Right ventricle myocardium superior (tissue), 1 donor: ENCODE results near the gene PCDHB16. TPM values are rescaled to one million over a fixed set of nuclear protein-coding genes. Genes with fewer than 3 reads are reported as not detected.
"Not testable (repeated sequence)": the region's sequence is repeated elsewhere in the genome, so short reads cannot be mapped to it uniquely, and the experiment has no call there.

Source experiments
- ATAC-seq: fragments of 200-7000 bp; cut with Tn5 transposase; one replicate; pipeline ENCODE4 v1.9.1; 2020; ENCODE audit warnings: mild to moderate bottlenecking; ENCODE audit not compliant: poor library complexity
- DNase-seq: peaks from one replicate; pipeline ENCODE4 v3.0.0-alpha.2; 2020
- intact Hi-C: fragments of 100-400 bp; cut with DNase I; formaldehyde crosslinking; loops from one replicate; pipeline ENCODE4 v1.11.2; 2022
- long read RNA-seq: library from polyadenylated mRNA; unstranded; transcript quantifications from one replicate; pipeline ENCODE4 v2.0.0, GENCODE V29; 2021
- total RNA-seq: library from RNA; stranded (reverse); fragmentation: NEBNext Ultra II Directional; extraction: Animal tissue kit (Norgen Biotek cat#: 25700); gene quantifications from one replicate; pipeline ENCODE4 v1.2.1, GENCODE V29; 2021
- donor health status: DM: no; HTN: yes; CAD: no; lungs with severe emphysema.

Gene PCDHB16
- total RNA-seq = 2.2 TPM
- long read RNA-seq, full-length matches to known transcripts = 2 of 2 reads
- long read RNA-seq, partial matches to known transcripts = 0 of 2 reads
- long read RNA-seq, other reads (novel, unspliced or antisense) = 0 of 2 reads

- intact Hi-C loops = no loop called here
- ATAC-seq (peak; percentile 63), DNase-seq (no peak)
Observed at GRCh38 chr5:141182248-141182647, at the start of gene PCDHB16. PCDHB16 (plus strand) TSS chr5:141182387; CDS start chr5:141182560, 173 bp downstream.

DNA sequence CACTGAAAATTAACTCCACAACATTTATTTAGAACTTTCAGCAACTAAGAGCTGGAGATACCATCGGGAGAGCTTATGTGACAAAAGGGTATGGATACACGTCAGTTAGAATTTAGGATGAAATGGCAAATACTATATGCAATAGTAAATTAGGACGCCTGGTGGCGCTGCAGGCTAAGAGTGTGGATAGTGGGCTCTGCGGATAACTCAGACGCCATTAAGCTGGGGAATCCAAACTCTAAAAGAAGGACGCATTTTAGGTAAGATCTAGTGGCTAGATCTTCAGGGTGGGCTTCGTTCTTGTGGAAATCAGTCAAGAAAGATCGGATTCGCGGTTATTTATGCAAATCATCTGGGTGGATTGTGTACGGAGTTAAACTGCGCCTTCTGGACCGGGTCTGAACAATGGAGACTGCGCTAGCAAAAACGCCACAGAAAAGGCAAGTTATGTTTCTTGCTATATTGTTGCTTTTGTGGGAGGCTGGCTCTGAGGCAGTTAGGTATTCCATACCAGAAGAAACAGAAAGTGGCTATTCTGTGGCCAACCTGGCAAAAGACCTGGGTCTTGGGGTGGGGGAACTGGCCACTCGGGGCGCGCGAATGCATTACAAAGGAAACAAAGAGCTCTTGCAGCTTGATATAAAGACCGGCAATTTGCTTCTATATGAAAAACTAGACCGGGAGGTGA, 47.0 kb upstream of the PCDHB16 start, which contains the start of gene PCDHB5:
TSS of gene PCDHB5 (plus strand) at position 177 of the 688 bp plus-strand sequence. CDS start at position 406, 229 bp downstream.
- DNase-seq (no peak), ATAC-seq (no peak)
- intact Hi-C loops = no loop called here

DNA sequence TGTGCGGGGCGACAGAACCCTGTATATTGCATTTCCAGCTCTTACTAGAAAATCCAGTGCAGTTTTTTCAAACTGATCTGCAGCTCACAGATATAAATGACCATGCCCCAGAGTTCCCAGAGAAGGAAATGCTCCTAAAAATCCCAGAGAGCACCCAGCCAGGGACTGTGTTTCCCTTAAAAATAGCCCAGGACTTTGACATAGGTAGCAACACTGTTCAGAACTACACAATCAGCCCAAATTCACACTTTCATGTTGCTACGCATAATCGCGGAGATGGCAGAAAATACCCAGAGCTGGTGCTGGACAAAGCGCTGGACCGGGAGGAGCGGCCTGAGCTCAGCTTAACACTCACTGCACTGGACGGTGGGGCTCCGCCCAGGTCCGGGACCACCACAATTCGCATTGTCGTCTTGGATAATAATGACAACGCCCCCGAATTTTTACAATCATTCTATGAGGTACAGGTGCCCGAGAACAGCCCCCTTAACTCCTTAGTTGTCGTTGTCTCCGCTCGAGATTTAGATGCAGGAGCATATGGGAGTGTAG, 46.4 kb upstream of the PCDHB16 start:
- intact Hi-C loops = no loop called here
- no peak for ATAC-seq
- no peak for DNase-seq

DNA sequence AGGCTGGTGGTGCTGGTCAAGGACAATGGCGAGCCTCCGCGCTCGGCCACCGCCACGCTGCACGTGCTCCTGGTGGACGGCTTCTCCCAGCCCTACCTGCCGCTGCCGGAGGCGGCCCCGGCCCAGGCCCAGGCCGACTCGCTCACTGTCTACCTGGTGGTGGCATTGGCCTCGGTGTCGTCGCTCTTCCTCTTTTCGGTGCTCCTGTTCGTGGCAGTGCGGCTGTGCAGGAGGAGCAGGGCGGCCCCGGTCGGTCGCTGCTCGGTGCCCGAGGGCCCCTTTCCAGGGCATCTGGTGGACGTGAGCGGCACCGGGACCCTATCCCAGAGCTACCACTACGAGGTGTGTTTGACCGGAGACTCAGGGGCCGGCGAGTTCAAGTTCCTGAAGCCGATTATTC, 44.8 kb upstream of the PCDHB16 start:
- ATAC-seq, DNase-seq, intact Hi-C loops: not testable (repeated sequence)

DNA sequence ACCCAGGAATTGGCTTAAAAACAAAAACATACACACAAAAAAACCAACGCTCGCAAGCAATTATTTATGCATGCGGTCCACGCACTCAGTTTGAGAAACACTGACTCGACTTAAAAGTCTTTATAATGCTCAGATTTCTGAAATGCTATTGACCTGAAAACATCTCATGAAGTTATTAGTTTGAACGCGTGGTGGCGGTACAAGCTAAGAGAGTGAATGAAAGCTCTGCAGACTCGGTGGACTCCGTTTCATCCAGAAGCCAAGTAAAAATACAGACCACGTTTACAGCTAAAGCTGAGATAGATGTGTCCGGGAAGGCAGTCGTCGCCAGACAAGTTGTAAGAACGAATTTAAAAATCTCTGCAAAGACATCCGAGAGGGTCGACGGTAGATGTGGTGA, 32.4 kb upstream of the PCDHB16 start, which contains the start of gene PCDHB6:
TSS of gene PCDHB6 (plus strand) at position 246 of the 400 bp plus-strand sequence. CDS start 201 bp downstream, outside the sequence.
- intact Hi-C loops = no loop called here
- ATAC-seq = no peak
- DNase-seq = no peak

DNA sequence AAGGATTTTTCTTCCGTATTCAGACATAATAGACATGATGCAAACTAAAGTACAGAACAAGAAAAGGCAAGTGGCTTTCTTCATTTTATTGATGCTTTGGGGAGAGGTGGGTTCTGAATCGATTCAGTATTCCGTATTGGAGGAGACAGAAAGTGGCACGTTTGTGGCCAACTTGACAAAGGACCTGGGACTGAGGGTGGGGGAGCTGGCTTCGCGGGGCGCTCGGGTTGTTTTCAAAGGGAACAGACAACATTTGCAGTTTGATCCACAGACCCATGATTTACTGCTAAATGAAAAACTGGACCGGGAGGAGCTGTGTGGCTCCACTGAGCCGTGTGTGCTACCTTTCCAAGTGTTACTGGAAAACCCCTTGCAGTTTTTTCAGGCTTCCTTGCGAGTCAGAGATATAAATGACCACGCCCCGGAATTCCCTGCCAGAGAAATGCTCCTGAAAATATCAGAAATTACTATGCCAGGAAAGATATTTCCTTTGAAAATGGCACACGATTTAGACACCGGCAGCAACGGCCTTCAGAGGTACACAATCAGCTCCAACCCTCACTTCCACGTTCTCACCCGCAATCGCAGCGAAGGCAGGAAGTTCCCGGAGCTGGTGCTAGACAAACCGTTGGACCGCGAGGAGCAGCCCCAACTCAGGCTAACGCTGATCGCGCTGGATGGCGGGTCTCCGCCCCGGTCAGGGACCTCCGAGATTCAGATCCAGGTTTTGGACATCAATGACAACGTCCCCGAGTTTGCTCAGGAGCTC, 31.8 kb upstream of the PCDHB16 start:
- DNase-seq (no peak), ATAC-seq (no peak)
- intact Hi-C loops = no loop called here

DNA sequence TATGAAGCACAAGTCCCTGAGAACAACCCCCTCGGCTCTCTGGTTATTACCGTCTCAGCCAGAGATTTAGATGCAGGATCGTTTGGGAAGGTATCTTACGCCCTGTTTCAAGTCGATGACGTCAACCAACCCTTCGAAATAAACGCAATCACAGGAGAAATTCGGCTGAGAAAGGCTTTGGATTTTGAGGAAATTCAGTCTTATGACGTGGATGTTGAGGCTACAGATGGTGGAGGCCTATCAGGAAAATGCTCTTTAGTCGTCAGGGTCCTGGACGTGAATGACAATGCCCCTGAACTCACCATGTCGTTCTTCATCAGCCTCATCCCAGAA, 31.2 kb upstream of the PCDHB16 start:
- DNase-seq = no peak
- ATAC-seq = no peak
- intact Hi-C loops = no loop called here

DNA sequence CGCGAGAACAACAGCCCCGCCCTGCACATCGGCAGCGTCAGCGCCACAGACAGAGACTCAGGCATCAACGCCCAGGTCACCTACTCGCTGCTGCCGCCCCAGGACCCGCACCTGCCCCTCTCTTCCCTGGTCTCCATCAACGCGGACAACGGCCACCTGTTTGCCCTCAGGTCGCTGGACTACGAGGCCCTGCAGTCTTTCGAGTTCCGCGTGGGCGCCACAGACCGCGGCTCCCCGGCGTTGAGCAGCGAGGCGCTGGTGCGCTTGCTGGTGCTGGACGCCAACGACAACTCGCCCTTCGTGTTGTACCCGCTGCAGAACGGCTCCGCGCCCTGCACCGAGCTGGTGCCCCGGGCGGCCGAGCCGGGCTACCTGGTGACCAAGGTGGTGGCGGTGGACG, 30.6 kb upstream of the PCDHB16 start:
- ATAC-seq, DNase-seq, intact Hi-C loops: not testable (repeated sequence)

DNA sequence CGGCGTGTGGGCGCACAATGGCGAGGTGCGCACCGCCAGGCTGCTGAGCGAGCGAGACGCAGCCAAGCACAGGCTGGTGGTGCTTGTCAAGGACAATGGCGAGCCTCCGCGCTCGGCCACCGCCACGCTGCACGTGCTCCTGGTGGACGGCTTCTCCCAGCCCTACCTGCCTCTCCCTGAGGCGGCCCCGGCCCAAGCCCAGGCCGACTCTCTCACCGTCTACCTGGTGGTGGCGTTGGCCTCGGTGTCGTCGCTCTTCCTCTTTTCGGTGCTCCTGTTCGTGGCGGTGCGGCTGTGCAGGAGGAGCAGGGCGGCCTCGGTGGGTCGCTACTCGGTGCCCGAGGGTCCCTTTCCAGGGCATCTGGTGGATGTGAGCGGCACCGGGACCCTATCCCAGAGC, 30.1 kb upstream of the PCDHB16 start:
- intact Hi-C loops, ATAC-seq, DNase-seq: not testable (repeated sequence)

DNA sequence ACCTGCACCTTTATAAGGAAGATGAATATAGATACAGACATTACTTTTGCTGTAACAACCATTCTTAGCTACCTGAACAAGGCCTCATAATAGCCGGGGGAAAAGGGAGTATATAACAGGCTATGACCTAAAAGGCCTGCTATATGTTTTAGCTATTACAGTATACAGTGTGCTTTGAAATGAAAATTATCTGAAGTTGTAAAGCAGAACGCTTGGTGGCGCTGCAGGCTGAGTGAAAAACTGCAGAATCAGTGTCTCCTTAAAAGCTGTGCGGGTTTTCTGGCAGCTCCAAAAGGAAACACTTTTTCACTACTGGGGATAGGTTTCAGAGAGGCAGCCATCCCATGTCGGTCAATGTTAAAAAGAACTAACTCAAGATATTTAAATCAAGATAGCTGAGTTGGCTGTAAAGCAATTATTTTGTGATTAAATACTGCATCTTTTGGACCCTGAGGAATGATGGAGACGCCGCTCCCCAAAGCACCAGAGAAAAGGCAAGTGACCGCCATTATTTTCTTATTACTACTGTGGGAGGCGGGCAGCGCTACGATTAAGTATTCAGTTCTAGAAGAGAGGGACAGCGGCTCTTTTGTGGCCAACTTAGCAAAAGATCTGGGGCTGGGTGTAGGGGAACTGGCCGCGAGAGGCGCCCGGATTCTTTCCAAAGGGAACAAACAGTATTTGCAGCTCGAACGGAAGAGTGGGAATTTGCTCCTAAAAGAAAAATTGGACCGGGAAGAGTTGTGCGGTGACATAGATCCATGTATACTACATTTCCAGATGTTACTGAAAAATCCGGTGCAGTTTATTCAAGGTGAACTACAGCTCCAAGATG, 26.4 kb upstream of the PCDHB16 start:
- intact Hi-C loops = no loop called here
- DNase-seq = no peak
- no peak for ATAC-seq

GRCh38 chr5:141157356-141157755, 24.8 kb upstream of the PCDHB16 start:
- intact Hi-C loops, DNase-seq, ATAC-seq: not testable (repeated sequence)

DNA sequence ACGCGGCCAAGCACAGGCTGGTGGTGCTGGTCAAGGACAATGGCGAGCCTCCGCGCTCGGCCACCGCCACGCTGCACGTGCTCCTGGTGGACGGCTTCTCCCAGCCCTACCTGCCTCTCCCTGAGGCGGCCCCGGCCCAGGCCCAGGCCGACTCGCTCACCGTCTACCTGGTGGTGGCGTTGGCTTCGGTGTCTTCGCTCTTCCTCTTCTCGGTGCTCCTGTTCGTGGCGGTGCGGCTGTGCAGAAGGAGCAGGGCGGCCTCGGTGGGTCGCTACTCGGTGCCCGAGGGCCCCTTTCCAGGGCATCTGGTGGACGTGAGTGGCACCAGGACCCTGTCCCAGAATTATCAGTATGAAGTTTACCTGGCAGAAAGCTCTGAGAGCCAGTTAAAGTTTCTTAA, 24.3 kb upstream of the PCDHB16 start:
- ATAC-seq, DNase-seq, intact Hi-C loops: not testable (repeated sequence)

DNA sequence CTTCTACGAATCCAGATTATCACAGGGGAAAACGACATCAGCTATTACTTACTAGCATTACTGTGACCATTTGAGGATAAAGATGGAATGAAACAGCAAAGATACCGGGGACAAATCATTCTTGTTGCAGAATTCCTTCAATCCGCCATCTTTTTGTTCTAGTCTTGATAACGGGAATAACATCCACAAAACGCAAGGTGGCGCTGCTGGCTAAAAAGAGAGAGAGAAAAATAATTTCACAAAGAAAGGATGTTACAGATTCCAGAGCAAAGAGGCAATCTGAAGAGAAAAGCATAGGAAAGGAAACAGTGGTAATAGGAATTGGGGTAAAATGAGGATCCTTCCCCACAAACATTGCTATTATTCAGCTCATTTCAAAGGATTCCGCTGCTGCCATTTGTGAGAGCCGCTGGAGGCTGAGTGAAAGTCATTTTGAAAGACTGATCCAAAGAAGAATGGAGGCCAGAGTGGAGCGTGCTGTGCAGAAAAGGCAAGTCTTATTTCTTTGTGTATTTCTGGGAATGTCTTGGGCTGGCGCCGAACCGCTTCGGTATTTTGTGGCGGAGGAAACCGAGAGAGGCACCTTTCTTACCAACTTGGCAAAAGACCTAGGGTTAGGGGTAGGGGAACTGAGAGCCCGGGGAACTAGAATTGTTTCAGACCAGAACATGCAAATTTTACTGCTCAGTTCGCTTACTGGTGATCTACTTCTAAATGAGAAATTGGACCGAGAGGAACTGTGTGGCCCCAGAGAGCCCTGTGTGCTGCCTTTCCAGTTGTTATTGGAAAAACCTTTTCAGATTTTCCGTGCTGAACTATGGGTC, 9.6 kb upstream of the PCDHB16 start, which contains the start of gene PCDHB7:
TSS of gene PCDHB7 (plus strand) at position 264 of the 824 bp plus-strand sequence. CDS start at position 456, 192 bp downstream.
- ATAC-seq (no peak), DNase-seq (no peak)
- intact Hi-C loops = no loop called here

DNA sequence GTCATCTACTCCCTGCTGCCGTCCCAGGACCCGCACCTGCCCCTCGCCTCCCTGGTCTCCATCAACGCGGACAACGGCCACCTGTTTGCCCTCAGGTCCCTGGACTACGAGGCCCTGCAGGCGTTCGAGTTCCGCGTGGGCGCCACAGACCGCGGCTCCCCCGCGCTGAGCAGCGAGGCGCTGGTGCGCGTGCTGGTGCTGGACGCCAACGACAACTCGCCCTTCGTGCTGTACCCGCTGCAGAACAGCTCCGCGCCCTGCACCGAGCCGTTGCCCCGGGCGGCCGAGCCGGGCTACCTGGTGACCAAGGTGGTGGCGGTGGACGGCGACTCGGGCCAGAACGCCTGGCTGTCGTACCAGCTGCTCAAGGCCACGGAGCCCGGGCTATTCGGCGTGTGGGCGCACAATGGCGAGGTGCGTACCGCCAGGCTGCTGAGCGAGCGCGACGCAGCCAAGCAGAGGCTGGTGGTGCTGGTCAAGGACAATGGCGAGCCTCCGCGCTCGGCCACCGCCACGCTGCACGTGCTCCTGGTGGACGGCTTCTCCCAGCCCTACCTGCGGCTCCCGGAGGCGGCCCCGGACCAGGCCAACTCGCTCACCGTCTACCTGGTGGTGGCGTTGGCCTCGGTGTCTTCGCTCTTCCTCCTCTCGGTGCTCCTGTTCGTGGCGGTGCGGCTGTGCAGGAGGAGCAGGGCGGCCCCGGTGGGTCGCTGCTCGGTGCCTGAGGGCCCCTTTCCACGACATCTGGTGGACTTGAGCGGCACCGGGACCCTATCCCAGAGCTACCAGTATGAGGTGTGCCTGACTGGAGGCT, 7.7 kb upstream of the PCDHB16 start:
- peak; percentile 32 for DNase-seq
- ATAC-seq, intact Hi-C loops: not testable (repeated sequence)

- no peak for ATAC-seq
- intact Hi-C loops = no loop called here
Observed at GRCh38 chr5:141175933-141176332, 6.3 kb upstream of the PCDHB16 start.

GRCh38 chr5:141177577-141178191, 4.5 kb upstream of the PCDHB16 start, which contains the start of gene PCDHB8:
PCDHB8 (plus strand) TSS chr5:141177790; CDS start chr5:141178035, 245 bp downstream.
- ATAC-seq (peak; percentile 86), DNase-seq (peak; percentile 39)
- intact Hi-C loops = not testable (repeated sequence)

More at GRCh38 chr5:141175933-141176332, 6.3 kb upstream of the PCDHB16 start:
- DNase-seq = no peak
